Measurements from ENCODE around the gene JOSD1. TPM values are rescaled to one million over a fixed set of nuclear protein-coding genes. Genes with fewer than 3 reads are reported as not detected.
A peak's percentile ranks its signal among the peaks of the same experiment; 100 is the strongest.

The JOSD1 gene
- total RNA-seq, 4 donors from 2014 or later, result 47.5 to 67.0 (median 64.6) TPM

DNA sequence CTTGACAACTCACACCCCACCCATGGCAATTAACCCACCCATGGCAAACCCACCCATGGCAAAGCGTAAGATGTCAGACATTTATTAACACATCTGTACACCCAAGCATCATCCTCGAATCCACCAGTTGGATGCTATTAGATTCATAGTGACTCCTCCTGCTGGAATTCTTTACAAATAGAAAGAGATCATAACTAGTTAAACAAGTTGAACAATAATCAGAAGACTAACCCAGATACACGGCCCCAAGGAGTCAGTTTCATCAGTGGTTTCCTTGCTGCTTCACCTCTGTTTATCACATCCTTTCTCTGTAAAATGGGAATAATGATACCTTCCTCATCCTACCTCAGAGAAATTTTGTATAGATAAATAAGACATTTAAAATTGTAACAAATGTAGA is 10.1 kb upstream of the JOSD1 start:
- H3K36me3 ChIP-seq, result peaks cover 0 to 39% of the 10 kb centered on the region in 2 donors
- no peaks in the 10 kb centered on the region for H3K9me3 ChIP-seq
- 60 to 84% methylated on average over 2 to 3 of the region's 3 CpGs for WGBS, 2 donors (ENCODE audit: low coverage in 1 of 2)
- no peak for TF ChIP-seq POLR2A (IDR thresholded peaks at IDR 0.05)
- TF ChIP-seq EP300 (IDR thresholded peaks at IDR 0.05), result no peak
- ATAC-seq, result no peak
- H3K4me3 ChIP-seq, result no peak overlapping the region
- peaks cover 6 to 74% (median 14%) of the 10 kb centered on the region in 3 donors for H3K4me1 ChIP-seq
- H3K27ac ChIP-seq, result no peak overlapping the region
- H3K27me3 ChIP-seq, result no peaks in the 10 kb centered on the region

DNA sequence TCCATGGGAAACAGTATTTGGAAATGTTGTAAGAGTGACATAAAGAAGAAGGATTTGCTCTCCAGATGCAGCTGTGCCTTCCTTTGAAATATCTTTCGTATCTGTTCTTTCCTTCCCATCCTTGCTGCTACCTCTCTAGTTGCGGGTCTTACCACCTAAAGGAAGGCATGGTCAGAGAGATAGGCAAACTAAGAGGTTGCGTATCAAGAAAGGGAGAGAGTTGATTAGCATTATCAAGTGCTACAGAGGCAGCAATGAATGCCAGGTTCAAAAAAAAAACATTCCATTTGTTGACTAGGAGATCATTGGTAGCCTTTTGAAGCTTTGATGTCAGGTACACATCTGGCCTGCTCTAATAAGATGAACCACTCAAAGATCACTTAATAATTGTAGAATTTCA is 9.6 kb upstream of the JOSD1 start:
- no peaks in the 10 kb centered on the region for H3K27me3 ChIP-seq
- TF ChIP-seq, protein P1, sequence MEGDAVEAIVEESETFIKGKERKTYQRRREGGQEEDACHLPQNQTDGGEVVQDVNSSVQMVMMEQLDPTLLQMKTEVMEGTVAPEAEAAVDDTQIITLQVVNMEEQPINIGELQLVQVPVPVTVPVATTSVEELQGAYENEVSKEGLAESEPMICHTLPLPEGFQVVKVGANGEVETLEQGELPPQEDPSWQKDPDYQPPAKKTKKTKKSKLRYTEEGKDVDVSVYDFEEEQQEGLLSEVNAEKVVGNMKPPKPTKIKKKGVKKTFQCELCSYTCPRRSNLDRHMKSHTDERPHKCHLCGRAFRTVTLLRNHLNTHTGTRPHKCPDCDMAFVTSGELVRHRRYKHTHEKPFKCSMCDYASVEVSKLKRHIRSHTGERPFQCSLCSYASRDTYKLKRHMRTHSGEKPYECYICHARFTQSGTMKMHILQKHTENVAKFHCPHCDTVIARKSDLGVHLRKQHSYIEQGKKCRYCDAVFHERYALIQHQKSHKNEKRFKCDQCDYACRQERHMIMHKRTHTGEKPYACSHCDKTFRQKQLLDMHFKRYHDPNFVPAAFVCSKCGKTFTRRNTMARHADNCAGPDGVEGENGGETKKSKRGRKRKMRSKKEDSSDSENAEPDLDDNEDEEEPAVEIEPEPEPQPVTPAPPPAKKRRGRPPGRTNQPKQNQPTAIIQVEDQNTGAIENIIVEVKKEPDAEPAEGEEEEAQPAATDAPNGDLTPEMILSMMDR (IDR thresholded peaks at IDR 0.05), result no peak
- TF ChIP-seq POLR2A (IDR thresholded peaks at IDR 0.05), result no peak
- TF ChIP-seq EP300 (IDR thresholded peaks at IDR 0.05), result no peak
- no peak for TF ChIP-seq POLR2AphosphoS5 (IDR thresholded peaks at IDR 0.05)
- whole genome bisulfite sequencing, 2 donors (ENCODE audit: low coverage in 1 of 2), result 100% methylated on average over 1 to 3 of the region's 3 CpGs
- ATAC-seq, result no peak
- no peaks in the 10 kb centered on the region for H3K9me3 ChIP-seq
- no peak overlapping the region for H3K27ac ChIP-seq
- no peak overlapping the region for H3K4me3 ChIP-seq
- H3K4me1 ChIP-seq, result peaks cover 6 to 72% (median 14%) of the 10 kb centered on the region in 3 donors
- peaks cover 0 to 34% of the 10 kb centered on the region in 2 donors for H3K36me3 ChIP-seq

DNA sequence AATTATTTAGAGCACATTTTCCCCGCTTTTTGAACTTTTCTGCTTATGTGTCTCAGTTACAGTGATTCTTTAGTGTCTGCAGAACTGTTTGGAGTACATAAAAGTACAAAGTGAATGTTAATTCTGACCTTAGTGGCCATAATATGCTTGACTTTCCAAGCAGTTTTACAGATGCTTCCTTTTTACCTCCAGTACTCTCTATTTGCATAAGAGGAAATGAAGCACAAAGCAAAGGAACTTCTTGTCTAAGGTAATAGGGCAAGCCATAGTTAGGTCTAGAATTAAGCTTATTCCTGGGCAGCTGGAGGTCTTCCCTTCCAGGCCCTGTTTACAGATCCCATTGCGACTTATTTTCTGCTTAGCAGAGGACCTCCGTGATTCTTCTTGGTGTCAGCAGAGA is 8.6 kb upstream of the JOSD1 start:
- Histone ChIP-seq H3K4me1 (peaks cover 6 to 72% (median 14%) of the 10 kb centered on the region in 3 donors), H3K4me3 (no peak overlapping the region)

DNA sequence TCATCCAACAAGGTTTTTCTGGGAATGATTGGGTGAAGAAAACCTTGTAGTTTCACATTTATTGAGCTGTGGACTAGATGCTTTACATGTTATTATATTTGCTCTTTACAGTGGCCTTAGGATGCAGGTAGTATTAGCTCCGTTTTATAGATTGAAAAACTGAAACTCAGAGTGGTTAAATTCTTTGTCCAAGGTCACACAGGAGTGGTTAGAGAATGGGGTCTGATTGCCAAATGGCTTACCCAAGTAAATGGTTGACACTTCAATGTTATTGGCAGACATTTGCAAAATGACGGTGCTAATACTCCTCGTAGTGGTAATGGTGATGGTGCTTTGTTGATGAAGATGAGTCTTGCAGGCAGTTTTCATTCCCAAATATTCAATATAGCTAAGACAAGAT is 7.2 kb upstream of the JOSD1 start:
- Histone ChIP-seq H3K4me1 (peaks cover 6 to 59% (median 14%) of the 10 kb centered on the region in 3 donors), H3K9me3 (no peaks in the 10 kb centered on the region), H3K36me3 (peaks cover 0 to 28% of the 10 kb centered on the region in 2 donors), H3K27ac (no peak overlapping the region), H3K4me3 (no peak overlapping the region), H3K27me3 (no peaks in the 10 kb centered on the region)
- 79 to 83% methylated on average over 3 of the region's 3 CpGs for WGBS, 2 donors (ENCODE audit: low coverage in 1 of 2)
- TF ChIP-seq, protein P1 (IDR thresholded peaks at IDR 0.05), result no peak
- no peak for TF ChIP-seq POLR2A (IDR thresholded peaks at IDR 0.05)
- no peak for TF ChIP-seq EP300 (IDR thresholded peaks at IDR 0.05)
- no peak for TF ChIP-seq POLR2AphosphoS5 (IDR thresholded peaks at IDR 0.05)
- ATAC-seq, result no peak

More for the DNA sequence above, 8.6 kb upstream of the JOSD1 start:
- Histone ChIP-seq H3K27ac (no peak overlapping the region), H3K9me3 (no peaks in the 10 kb centered on the region), H3K36me3 (peaks cover 0 to 28% of the 10 kb centered on the region in 2 donors), H3K27me3 (no peaks in the 10 kb centered on the region)
- ATAC-seq, result no peak
- TF ChIP-seq, protein P1 (IDR thresholded peaks at IDR 0.05), result no peak
- no peak for TF ChIP-seq POLR2AphosphoS5 (IDR thresholded peaks at IDR 0.05)
- no peak for TF ChIP-seq POLR2A (IDR thresholded peaks at IDR 0.05)
- TF ChIP-seq EP300 (IDR thresholded peaks at IDR 0.05), result no peak
- WGBS, 2 donors (ENCODE audit: low coverage in 1 of 2), result 62 to 78% methylated on average over 2 to 3 of the region's 3 CpGs

DNA sequence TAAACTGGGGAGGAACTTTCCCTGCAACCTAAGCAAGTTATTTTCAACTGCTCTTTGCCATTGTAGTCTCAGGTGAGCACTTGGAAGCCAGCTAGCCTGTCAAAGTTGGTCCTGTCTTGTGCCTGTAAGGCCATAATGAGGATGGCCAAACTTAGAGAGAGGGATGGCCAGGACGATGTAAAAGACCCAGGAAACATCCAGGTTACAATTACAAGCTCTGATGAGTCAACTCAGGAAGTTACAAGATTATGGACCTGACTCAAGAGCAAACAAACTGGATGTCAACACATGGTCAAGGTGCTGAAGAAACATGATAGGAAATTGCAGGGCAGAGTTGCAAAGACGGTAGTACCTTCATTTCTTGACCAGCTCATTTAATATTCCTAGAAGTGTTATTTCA is 6.6 kb upstream of the JOSD1 start:
- WGBS, 2 donors (ENCODE audit: low coverage in 1 of 2), result 62% methylated on average over 1 of the region's 2 CpGs; no CpG with 5 or more reads in 1 of the 2 donors
- peaks cover 0 to 27% of the 10 kb centered on the region in 2 donors for H3K36me3 ChIP-seq
- H3K9me3 ChIP-seq, result no peaks in the 10 kb centered on the region
- TF ChIP-seq POLR2AphosphoS5 (IDR thresholded peaks at IDR 0.05) (no peak), EP300 (IDR thresholded peaks at IDR 0.05) (no peak), POLR2A (IDR thresholded peaks at IDR 0.05) (no peak)
- TF ChIP-seq, protein P1 (IDR thresholded peaks at IDR 0.05), result no peak
- peaks cover 6 to 53% (median 14%) of the 10 kb centered on the region in 3 donors for H3K4me1 ChIP-seq
- H3K27me3 ChIP-seq, result no peaks in the 10 kb centered on the region
- peak overlapping the region; percentile 85 to 88 for H3K4me3 ChIP-seq
- no peak for ATAC-seq
- H3K27ac ChIP-seq, result peak overlapping the region in 3 of 4 donors; percentile 98 to 100 (median 100)

Measured in gastroesophageal sphincter (tissue), 4 donors.